GM18951 (cell line): ENCODE results near the gene ZBTB22.
"Not testable (repeated sequence)": the region's sequence is repeated elsewhere in the genome, so short reads cannot be mapped to it uniquely, and the experiment has no call there.

Source experiments
- POLR2A ChIP-seq: IDR thresholded peaks from 4 replicates; pipeline ENCODE4 v1.6.1; 2011; ENCODE audit warnings: mild to moderate bottlenecking; ENCODE audit not compliant: insufficient read length, insufficient read depth; ENCODE audit errors: extremely low read depth
- in situ Hi-C: fragments of 300-500 bp; cut with MboI; formaldehyde crosslinking; loops from one replicate; pipeline ENCODE4 v1.12.0; 2022; ENCODE audit warnings: low sequenced_read_pairs, mixed read lengths, inconsistent platforms; ENCODE audit not compliant: unreplicated experiment

ZBTB22 gene, protein sequence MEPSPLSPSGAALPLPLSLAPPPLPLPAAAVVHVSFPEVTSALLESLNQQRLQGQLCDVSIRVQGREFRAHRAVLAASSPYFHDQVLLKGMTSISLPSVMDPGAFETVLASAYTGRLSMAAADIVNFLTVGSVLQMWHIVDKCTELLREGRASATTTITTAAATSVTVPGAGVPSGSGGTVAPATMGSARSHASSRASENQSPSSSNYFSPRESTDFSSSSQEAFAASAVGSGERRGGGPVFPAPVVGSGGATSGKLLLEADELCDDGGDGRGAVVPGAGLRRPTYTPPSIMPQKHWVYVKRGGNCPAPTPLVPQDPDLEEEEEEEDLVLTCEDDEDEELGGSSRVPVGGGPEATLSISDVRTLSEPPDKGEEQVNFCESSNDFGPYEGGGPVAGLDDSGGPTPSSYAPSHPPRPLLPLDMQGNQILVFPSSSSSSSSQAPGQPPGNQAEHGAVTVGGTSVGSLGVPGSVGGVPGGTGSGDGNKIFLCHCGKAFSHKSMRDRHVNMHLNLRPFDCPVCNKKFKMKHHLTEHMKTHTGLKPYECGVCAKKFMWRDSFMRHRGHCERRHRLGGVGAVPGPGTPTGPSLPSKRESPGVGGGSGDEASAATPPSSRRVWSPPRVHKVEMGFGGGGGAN

DNA sequence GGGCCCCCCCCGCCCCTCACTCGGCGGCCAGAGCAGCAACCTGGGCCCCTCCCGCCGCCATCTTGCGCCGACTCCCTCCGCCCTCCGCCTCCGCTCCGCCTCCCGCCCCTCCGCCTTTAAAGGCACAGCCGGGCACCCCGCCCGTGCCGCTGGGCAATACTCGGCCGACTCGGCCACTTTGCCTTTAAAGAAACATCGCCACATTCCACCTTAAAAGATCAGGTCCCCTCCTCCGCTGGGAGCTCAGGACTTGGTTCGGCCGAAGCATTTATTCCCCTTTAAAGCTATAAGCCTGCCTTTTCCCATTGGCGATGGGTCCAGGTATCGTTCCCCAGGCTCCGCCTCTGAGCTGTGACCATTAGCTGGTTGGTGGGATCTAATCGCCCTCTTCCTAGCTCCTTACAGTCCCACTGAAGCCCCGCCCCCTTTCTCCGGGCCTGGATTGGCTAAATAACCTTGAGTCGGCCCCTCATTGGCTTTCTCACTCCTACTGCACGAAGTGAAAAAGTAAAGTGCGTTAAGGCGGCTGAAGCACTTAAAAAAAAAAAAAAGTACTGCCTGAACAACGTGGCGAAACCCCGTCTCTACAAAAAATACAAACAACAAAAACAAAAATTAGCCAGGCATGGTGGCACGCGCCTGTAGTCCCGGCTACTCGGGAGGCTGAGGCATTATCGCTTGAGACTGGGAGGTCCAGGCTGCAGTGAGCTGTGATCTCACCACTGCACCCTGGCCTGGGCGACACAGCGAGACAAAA is at the start of gene ZBTB22:
ZBTB22 (minus strand) TSS at position 76 of the 757 bp plus-strand sequence. CDS start 828 bp downstream, outside the sequence.
- in situ Hi-C loops = no loop called here
- TF ChIP-seq POLR2A = peak; percentile 56

DNA sequence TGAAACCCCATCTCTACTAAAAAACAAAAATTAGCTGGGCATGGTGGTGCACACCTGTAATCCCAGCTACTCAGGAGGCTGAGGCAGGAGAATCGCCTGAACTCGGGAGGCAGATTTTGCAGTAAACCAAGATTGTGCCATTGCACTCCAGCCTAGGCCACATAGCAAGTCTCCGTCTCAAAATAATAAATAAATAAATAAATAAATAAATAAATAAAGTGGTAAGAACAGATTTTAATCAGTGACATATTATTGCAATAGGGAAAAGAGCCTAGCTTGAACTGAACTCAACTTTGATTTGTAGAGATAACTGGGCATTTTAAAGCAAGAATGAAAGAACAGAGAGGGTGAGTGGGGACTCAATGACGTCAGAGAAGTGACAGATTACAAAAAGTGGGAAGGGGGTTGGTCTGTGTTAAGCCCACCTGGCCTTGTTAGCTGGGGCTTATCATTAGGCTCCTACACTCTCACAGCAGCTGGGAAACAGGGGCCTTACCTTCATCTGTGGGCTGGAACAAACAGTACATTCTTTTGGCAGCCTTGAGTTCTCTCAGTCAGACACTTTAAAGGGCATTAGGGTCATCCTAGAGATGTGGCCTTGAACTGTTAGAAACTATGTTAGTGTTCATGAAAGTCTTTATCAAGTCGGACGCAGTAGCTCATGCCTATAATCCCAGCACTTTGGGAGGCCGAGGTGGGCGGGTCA is 49.6 kb upstream of the ZBTB22 start:
- TF ChIP-seq POLR2A = no peak
- in situ Hi-C loops = no loop called here

DNA sequence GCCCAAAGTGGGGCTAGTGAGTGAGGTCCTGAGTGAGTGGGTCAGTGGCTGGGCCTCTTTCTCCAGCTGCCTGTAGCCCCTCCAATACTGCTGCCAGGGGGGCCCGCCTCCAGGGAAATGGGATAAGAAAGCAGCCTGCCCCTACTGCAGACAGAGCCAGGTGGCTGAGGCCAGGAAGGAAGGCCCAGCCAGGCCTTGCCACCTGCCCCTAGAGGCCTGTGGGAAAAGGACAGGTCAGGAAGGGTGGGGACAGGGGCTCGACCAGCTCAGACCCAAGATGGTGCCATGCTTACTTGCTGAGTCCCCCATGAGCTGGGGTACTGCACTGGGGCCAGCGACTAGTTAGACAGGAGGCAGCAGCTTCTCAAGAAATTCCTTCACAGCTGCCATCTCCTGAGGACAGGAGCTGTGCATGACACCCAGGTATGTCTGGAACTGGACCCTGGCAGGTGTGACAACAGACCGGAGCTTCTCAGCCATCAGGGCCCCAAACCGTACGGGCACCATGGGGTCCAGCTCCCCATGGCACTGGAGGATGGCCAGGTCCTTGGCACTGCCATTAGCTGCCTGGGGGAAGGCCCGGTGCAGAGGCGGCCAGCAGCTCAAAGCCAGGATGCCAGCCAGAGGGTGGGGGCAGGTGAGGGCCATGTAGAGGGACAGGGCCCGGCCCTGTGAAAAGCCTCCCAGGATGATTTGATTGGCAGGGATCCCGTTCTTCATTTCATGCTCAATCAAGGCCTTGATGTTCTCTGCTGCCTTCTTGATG is 47.8 kb upstream of the ZBTB22 start:
- in situ Hi-C loops = not testable (repeated sequence)

DNA sequence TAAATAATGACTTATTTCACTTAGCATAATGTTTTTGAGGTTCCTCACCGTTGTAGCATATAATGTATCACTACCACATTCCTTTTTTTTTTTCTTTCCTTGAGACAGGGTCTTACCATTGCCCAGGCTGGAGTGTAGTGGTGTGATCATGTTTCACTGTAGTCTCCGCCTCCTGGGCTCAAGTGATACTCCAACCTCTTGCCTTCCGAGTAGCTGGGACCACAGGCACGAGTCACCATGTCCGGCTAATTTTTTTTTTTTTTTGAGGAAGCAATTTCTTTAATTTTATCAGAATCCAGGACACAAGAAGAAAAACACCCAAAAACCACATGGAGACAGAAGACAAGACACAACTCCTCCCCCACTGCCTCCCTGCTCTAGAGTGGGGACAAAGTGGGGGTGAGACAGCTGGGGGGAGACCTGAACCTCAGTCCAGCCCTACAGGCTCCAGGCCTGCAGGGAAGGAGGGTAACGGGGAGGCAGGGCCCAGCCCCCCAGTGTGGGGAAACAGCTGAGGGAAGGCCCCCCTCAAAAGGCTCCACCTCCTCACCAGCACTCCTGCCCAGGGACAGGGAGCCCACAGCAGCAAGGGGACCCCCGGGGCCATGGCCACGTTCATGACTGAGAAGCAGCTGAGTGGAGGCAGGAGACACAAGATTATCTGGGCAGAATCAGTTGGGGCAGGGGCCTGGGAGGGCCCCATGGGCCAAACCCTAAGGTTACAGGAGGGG is 47.1 kb upstream of the ZBTB22 start:
- in situ Hi-C loops = not testable (repeated sequence)

DNA sequence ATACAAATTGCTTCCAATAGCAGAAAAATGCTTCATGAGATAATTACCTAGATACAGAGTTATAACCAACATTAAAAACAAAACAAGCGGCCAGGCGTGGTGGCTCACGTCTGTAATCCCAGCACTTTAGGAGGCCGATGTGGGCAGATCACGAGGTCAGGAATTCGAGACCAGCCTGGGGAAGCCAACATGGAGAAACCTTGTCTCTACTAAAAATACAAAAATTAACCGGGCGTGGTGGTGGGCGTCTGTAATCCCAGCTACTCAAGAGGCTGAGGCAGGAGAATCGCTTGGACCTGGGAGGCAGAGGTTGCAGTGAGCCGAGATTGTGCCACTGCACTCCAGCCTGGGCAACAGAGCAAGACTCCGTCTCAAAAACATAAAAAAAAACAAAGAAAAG is 45.9 kb upstream of the ZBTB22 start:
- in situ Hi-C loops = not testable (repeated sequence)

DNA sequence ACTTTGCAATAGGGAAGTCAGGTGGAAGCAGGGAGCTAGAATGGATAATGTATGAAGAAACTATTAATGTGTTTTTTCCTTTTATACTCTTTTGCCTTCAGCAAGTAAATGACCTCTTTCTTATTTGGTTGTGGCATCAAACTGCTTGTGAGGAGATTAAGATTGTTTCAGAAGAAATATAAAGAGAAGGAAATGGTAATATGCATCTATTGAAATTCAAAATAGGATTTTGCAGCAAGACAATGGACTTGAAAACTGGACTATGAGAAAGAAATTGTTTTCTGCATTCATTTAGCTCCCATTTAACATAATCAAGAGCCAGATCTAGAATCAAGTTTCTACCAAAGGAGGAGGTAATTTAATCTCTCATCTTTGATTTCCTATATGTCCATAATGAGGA is 41.8 kb upstream of the ZBTB22 start:
- in situ Hi-C loops = no loop called here
- no peak for TF ChIP-seq POLR2A

DNA sequence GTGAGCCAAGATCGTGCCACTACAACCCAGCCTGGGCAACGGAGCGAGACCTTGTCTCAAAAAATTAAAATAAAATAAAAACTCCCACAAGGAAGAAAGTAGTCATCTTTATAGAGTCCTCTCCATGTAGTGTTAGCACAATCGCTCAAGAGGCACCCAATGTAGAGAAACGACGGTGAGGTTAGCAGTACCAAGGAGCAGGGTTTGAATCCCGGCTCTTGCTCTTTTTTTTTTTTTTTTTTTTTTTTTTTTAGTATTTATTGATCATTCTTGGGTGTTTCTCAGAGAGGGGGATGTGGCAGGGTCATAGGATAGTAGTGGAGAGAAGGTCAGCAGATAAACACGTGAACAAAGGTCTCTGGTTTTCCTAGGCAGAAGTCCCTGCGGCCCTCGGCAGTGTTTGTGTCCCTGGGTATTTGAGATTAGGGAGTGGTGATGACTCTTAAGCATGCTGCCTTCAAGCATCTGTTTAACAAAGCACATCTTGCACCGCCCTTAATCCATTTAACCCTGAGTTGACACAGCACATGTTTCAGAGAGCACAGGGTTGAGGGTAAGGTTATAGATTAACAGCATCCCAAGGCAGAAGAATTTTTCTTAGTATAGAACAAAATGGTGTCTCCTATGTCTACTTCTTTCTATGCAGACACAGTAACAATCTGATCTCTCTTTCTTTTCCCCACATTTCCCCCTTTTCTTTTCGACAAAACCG is 39.8 kb upstream of the ZBTB22 start:
- in situ Hi-C loops = not testable (repeated sequence)

DNA sequence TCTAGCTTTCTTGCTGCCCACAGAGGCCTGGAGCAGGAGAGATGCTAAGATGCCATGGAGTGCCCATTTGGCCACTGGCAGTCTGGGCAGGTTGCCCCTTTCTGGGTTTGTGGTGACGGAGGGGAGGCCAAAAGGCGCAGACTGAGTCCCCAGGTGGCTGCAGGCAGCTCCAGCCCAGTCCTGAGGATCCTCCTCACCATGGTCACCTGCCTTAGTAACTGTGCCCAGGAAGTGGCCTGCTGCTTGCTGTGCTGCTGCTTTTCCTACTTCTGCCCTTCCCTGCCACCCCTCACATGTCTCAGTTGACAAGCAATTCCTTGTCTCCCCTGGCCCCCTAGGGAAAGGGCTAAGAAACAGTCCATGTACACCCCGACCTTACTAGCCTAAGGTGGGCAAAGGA is 38.8 kb upstream of the ZBTB22 start:
- in situ Hi-C loops = no loop called here
- TF ChIP-seq POLR2A = no peak

DNA sequence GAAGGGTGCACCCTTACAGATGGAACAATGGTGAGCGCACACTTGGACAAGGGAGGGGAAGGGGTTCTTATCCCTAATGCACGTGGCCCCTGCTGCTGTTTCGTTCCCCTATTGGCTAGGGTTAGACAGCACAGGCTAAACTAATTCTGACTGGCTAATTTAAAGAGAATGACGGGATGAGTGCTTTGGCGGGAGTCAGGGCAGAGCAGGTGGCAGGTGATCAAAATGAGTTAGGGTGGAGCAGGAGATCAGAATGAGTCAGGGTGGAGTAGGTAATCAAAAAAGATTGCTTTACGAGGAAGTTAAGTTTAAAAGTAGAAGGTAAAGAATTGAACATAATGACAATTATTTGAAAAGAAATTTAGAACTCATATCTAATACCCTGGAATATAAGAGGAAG is 38.3 kb upstream of the ZBTB22 start:
- in situ Hi-C loops = not testable (repeated sequence)

DNA sequence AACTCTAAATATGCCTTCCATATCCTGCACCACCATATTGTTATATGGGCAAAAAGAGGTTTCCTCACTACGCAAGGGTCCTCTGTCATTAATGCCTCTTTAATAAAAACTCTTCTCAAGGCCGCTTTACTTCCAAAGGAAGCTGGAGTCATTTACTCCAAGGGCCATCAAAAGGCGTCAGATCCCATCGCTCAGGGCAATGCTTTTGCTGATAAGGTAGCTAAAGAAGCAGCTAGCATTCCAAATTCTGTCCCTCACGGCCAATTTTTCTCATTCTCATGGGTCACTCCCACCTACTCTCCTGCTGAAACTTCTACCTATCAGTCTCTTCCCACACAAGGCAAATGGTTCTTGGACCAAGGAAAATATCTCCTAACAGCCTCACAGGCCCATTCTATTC is 30.3 kb upstream of the ZBTB22 start:
- TF ChIP-seq POLR2A = no peak
- in situ Hi-C loops = no loop called here

DNA sequence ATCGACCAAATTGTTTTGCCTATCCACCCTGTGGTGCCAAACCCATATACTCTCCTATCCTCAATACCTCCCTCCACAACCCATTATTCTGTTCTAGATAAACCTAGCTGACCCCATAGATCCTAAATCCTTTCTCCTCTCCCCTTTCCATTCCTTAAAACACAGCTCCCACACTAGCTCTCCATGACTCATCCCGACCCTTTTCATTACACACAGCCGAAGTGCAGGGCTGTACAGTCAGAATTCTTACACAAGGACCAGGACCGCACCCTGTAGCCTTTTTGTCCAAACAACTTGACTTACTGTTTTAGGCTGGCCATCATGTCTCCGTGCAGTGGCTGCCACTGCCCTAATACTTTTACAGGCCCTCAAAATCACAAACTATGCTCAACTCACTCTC is 29.4 kb upstream of the ZBTB22 start:
- in situ Hi-C loops = not testable (repeated sequence)
